ENCODE measurements around the gene FDXACB1.
A peak's percentile ranks its signal among the peaks of the same experiment; 100 is the strongest.

- peak; percentile 75 for TF ChIP-seq CTCF (IDR thresholded peaks at IDR 0.05; ENCODE audit: insufficient read depth, low read depth, low read length)
- TF ChIP-seq EZH2 (IDR thresholded peaks at IDR 0.05; ENCODE audit: insufficient read depth, low read length) = no peak
These were observed at the start of gene FDXACB1, which contains the start of gene CFAP68 for GRCh38 chr11:111878849-111879636.

Data from astrocyte (in vitro differentiated cells and primary cell).